Measurements from ENCODE around the gene MYO1B.

GRCh38 chr2:191363267-191363666, 118.1 kb downstream of the MYO1B start:
- TF ChIP-seq CEBPB (IDR thresholded peaks at IDR 0.05; ENCODE audit: low read depth, low read length) = no peak
- no peak for TF ChIP-seq POLR2A (IDR thresholded peaks at IDR 0.05; ENCODE audit: low read depth, low read length)
- no peak for TF ChIP-seq MXI1 (IDR thresholded peaks at IDR 0.05; ENCODE audit: borderline replicate concordance, low read depth, low read length)
- no peak for TF ChIP-seq CTCF (conservative IDR thresholded peaks at IDR 0.05; ENCODE audit: low read depth, low read length)
- TF ChIP-seq RAD21 (IDR thresholded peaks at IDR 0.05; ENCODE audit: low read length) = no peak
- TF ChIP-seq RFX5 (IDR thresholded peaks at IDR 0.05; ENCODE audit: low read depth, low read length) = no peak
- TF ChIP-seq CHD1 (IDR thresholded peaks at IDR 0.05; ENCODE audit: low read depth, low read length) = no peak
- no peak for TF ChIP-seq BHLHE40 (IDR thresholded peaks at IDR 0.05; ENCODE audit: low read depth, low read length)
- TF ChIP-seq USF2 (IDR thresholded peaks at IDR 0.05; ENCODE audit: low read depth, low read length) = no peak
- TF ChIP-seq MAFK (IDR thresholded peaks at IDR 0.05; ENCODE audit: low read depth, low read length) = no peak
- no peak for TF ChIP-seq RCOR1 (IDR thresholded peaks at IDR 0.05; ENCODE audit: insufficient replicate concordance, low read length)

Measured in IMR-90 (cell line).